DOHH2 (cell line): ENCODE measurements around the gene IMMP2L.

Experiments
- H3F3A ChIP-seq: fragments of 200-600 bp; sonication (generic), shearing (Covaris generic); 2 replicates; pipeline ENCODE4 v1.6.0; 2016; ENCODE audit warnings: antibody characterized with exemption, mild to moderate bottlenecking; ENCODE audit not compliant: control insufficient read depth, insufficient read depth
- H3K27ac ChIP-seq: fragments of 200-600 bp; sonication (generic); 2 replicates; pipeline ENCODE4 v1.5.1; 2014; ENCODE audit warnings: low read depth, mild to moderate bottlenecking, low read length, moderate library complexity
- H3K27me3 ChIP-seq: fragments of 200-600 bp; sonication (generic); 2 replicates; pipeline ENCODE4 v1.6.1; 2014; ENCODE audit warnings: mild to moderate bottlenecking, low read length, mixed read lengths; ENCODE audit not compliant: control insufficient read depth
- H3K36me3 ChIP-seq: fragments of 200-600 bp; sonication (generic); 2 replicates; pipeline ENCODE4 v1.6.1; 2014; ENCODE audit warnings: mild to moderate bottlenecking, low read length, moderate library complexity, mixed read lengths; ENCODE audit not compliant: control insufficient read depth
- H3K4me1 ChIP-seq: fragments of 200-600 bp; sonication (generic); 2 replicates; pipeline ENCODE4 v1.6.1; 2014; ENCODE audit warnings: mild to moderate bottlenecking, low read length, mixed read lengths; ENCODE audit not compliant: control insufficient read depth
- H3K4me2 ChIP-seq: fragments of 200-600 bp; sonication (generic); 2 replicates; pipeline ENCODE4 v1.6.0; 2014; ENCODE audit warnings: mild to moderate bottlenecking, low read length, moderate library complexity
- H3K4me3 ChIP-seq: fragments of 200-600 bp; sonication (generic); 2 replicates; pipeline ENCODE4 v1.5.1; 2014; ENCODE audit warnings: mild to moderate bottlenecking, low read length, mixed read lengths
- H3K79me2 ChIP-seq: fragments of 200-600 bp; sonication (generic); 2 replicates; pipeline ENCODE4 v1.6.1; 2014; ENCODE audit warnings: mild to moderate bottlenecking, low read length, mixed read lengths; ENCODE audit not compliant: control insufficient read depth
- H3K9me2 ChIP-seq: fragments of 200-600 bp; sonication (generic); replicated peaks from 2 replicates; pipeline ENCODE4 v1.6.1; 2014; ENCODE audit warnings: mild to moderate bottlenecking, low read length, mixed read lengths; ENCODE audit not compliant: control insufficient read depth
- H3K9me3 ChIP-seq: fragments of 200-600 bp; sonication (generic); 2 replicates; pipeline ENCODE4 v1.6.1; 2014; ENCODE audit warnings: antibody characterized with exemption, low read length, mixed read lengths; ENCODE audit not compliant: control insufficient read depth, insufficient read depth
- H4K20me1 ChIP-seq: fragments of 200-600 bp; sonication (generic); 2 replicates; pipeline ENCODE4 v1.6.0; 2014; ENCODE audit warnings: low read depth, mild to moderate bottlenecking, antibody characterized with exemption, low read length, moderate library complexity; ENCODE audit not compliant: control insufficient read depth, insufficient read depth
- CTCF ChIP-seq: fragments of 200-600 bp; sonication (generic); IDR thresholded peaks from one replicate; pipeline ENCODE4 v1.5.1; 2014; ENCODE audit warnings: antibody characterized with exemption, mild to moderate bottlenecking, low read depth, low read length; ENCODE audit not compliant: poor library complexity, severe bottlenecking
- EZH2phosphoT487 ChIP-seq: fragments of 200-600 bp; sonication (generic); IDR thresholded peaks from 2 replicates; pipeline ENCODE4 v1.6.1; 2017; ENCODE audit warnings: borderline replicate concordance, mild to moderate bottlenecking, antibody characterized with exemption, low read length, moderate library complexity, mixed read lengths

Gene IMMP2L

DNA sequence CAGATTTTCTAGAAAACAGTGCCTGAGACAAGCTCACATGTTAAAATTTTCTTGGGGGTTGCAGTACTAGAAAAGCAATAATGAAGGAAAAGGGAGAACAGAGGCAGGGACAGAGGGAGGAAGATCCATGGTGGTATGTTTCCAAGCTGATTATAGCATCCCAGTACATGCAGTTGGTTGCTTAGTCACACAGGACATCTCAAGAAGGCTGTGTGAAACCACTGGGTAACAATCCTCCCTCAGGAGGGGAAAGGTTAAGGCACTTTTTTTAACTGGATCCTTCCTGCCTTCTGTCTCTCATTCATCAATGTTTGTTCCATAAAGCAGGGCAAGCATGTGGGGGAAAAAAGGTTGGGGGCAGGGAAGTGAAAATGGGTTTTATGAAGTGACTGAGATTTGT lies 6.1 kb upstream of the IMMP2L start:
- Histone ChIP-seq H3K4me1 (peaks cover 19% of the 10 kb centered on the region), H3K9me3 (peaks cover 23% of the 10 kb centered on the region), H4K20me1 (no peaks in the 10 kb centered on the region), H3K4me3 (peak overlapping the region; percentile 19), H3K36me3 (no peaks in the 10 kb centered on the region), H3K27ac (peak overlapping the region; percentile 7; the same call in 1 of the 2 replicates), H3F3A (no peaks in the 10 kb centered on the region), H3K4me2 (peak overlapping the region; percentile 39), H3K27me3 (no peaks in the 10 kb centered on the region), H3K79me2 (no peaks in the 10 kb centered on the region), H3K9me2 (no peaks in the 10 kb centered on the region)
- TF ChIP-seq CTCF (no peak), EZH2phosphoT487 (no peak)

GRCh38 chr7:111564078-111564477 lies 1.8 kb upstream of the IMMP2L start:
- Histone ChIP-seq H3K36me3 (peaks cover 20% of the 10 kb centered on the region), H3F3A (no peaks in the 10 kb centered on the region), H3K9me2 (no peaks in the 10 kb centered on the region), H4K20me1 (no peaks in the 10 kb centered on the region), H3K9me3 (no peaks in the 10 kb centered on the region), H3K4me1 (peaks cover 39% of the 10 kb centered on the region), H3K79me2 (peaks cover 26% of the 10 kb centered on the region), H3K27ac (no peak overlapping the region), H3K4me2 (no peak overlapping the region), H3K4me3 (no peak overlapping the region), H3K27me3 (no peaks in the 10 kb centered on the region)
- TF ChIP-seq CTCF = no peak
- no peak for TF ChIP-seq EZH2phosphoT487

DNA sequence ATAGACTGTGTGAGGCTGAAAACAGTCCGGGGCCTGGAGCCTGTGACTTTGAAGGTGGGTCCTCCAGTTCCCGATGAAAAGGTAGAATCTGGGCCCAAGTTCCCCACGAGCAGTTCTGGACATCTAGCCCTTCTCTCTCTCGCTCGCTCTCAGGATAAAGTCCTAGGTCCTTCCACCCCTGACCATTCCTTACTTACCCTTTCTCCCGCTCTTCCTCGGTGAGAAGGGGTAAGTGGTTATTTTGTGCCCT lies 713 bp downstream of the IMMP2L start:
- Histone ChIP-seq H3K9me3 (no peaks in the 10 kb centered on the region), H3K4me3 (peak overlapping the region; percentile 89), H3K27ac (peak overlapping the region; percentile 54), H3K4me1 (peaks cover 29% of the 10 kb centered on the region), H3K36me3 (peaks cover 45% of the 10 kb centered on the region), H3F3A (no peaks in the 10 kb centered on the region), H3K79me2 (peaks cover 41% of the 10 kb centered on the region), H3K27me3 (no peaks in the 10 kb centered on the region), H4K20me1 (no peaks in the 10 kb centered on the region), H3K9me2 (no peaks in the 10 kb centered on the region), H3K4me2 (peak overlapping the region; percentile 96)
- TF ChIP-seq EZH2phosphoT487 = no peak
- TF ChIP-seq CTCF = no peak
